ENCODE measurements around the gene MLLT6.

Gene MLLT6

GRCh38 chr17:38738007-38738662 is 33.1 kb downstream of the MLLT6 start:
- H3K4me3 ChIP-seq (ENCODE audit: low read depth, low read length): no peak overlapping the region
- no peak for TF ChIP-seq CTCF (IDR thresholded peaks at IDR 0.05; ENCODE audit: insufficient read depth, low read length, missing control alignments)
- ChIA-PET CTCF (interaction anchor here (0.8 to 5.5 kb wide), 5 partner anchors 8 to 61 kb away, joined by 3 to 84 read pairs (median 11); partner anchors contain the start of genes EPOP and PCGF2), POLR2A (interaction anchor here (1.3 kb wide), 1 partner anchor 13 kb away, joined by 3 read pairs; no protein-coding TSS in a partner anchor)
- DNase-seq (ENCODE audit: low read depth, low spot score): no peak

- CTCF ChIA-PET: interaction anchor here (0.8 kb wide), 1 partner anchor 10 kb away, joined by 3 read pairs; no protein-coding TSS in a partner anchor
- DNase-seq (ENCODE audit: low read depth, low spot score): no peak
- TF ChIP-seq CTCF (IDR thresholded peaks at IDR 0.05; ENCODE audit: insufficient read depth, low read length, missing control alignments): no peak
Observed at GRCh38 chr17:38738686-38739085, 33.6 kb downstream of the MLLT6 start.

DNA sequence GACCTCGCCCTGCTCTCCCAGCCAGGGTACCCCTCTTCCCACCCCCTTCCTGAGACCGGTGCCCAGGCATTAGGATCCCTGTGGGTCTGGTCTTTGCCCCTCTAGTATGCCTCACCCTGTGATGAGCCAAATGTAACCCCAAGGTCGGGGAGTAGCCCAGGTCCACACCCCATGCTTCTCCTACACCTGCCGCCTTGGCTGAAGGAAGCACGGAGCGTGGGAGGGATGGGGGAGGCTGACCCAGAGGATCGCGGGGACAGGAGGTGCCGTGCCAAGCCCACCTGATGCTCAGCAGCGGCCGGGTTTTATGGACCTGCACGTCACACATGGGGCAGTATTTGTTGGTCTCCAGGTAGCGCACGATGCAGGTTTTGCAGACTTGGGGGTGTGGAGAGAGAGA is 34.2 kb downstream of the MLLT6 start:
- H3K4me3 ChIP-seq (ENCODE audit: low read depth, low read length): no peak overlapping the region
- POLR2A ChIA-PET: interaction anchor here (1.3 kb wide), 1 partner anchor 14 kb away, joined by 3 read pairs; no protein-coding TSS in a partner anchor
- CTCF ChIA-PET: interaction anchor here (0.8 to 0.9 kb wide), 2 partner anchors 10 to 63 kb away, joined by 3 read pairs; no protein-coding TSS in a partner anchor
- no peak for TF ChIP-seq CTCF (IDR thresholded peaks at IDR 0.05; ENCODE audit: insufficient read depth, low read length, missing control alignments)
- DNase-seq (ENCODE audit: low read depth, low spot score): no peak

More at GRCh38 chr17:38738686-38739085, 33.6 kb downstream of the MLLT6 start:
- POLR2A ChIA-PET: interaction anchor here (1.3 kb wide), 1 partner anchor 14 kb away, joined by 3 read pairs; no protein-coding TSS in a partner anchor
- H3K4me3 ChIP-seq (ENCODE audit: low read depth, low read length): no peak overlapping the region

- CTCF ChIA-PET: interaction anchor here (0.6 to 1.1 kb wide), 3 partner anchors 9 to 77 kb away, joined by 3 read pairs; no protein-coding TSS in a partner anchor
- no peak overlapping the region for H3K4me3 ChIP-seq (ENCODE audit: low read depth, low read length)
- DNase-seq (ENCODE audit: low read depth, low spot score): no peak
- TF ChIP-seq CTCF (IDR thresholded peaks at IDR 0.05; ENCODE audit: insufficient read depth, low read length, missing control alignments): no peak
- POLR2A ChIA-PET: no interaction called here
Observed at GRCh38 chr17:38740044-38740443, 35.0 kb downstream of the MLLT6 start.

DNA sequence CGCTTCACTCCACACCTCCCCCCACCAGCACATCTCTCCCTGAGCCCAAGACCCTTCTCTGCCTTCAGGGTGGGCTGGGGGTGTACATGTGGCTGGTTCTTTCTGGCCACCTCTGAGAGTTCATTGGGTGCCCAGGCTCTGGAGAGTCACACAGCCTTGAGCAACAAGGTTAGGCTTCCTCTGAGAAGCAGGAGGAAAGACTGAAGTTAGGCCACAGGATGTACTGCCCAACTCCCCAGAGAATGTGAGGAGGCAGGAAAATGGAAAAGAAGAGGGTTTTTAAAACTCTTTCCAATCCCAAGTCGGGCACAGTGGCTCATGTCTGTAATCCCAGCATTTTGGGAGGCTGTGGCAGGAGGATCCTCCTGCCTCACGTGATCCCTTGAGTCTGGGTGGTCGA is 35.7 kb downstream of the MLLT6 start:
- no peak for TF ChIP-seq CTCF (IDR thresholded peaks at IDR 0.05; ENCODE audit: insufficient read depth, low read length, missing control alignments)
- no peak for DNase-seq (ENCODE audit: low read depth, low spot score)
- no peak overlapping the region for H3K4me3 ChIP-seq (ENCODE audit: low read depth, low read length)
- POLR2A ChIA-PET: no interaction called here
- CTCF ChIA-PET: interaction anchor here (1.1 kb wide), 1 partner anchor 10 kb away, joined by 3 read pairs; no protein-coding TSS in a partner anchor

- ChIA-PET POLR2A (no interaction called here), CTCF (interaction anchor here (0.8 to 1.1 kb wide), 2 partner anchors 9 to 54 kb away, joined by 3 read pairs; no protein-coding TSS in a partner anchor)
- TF ChIP-seq CTCF (IDR thresholded peaks at IDR 0.05; ENCODE audit: insufficient read depth, low read length, missing control alignments): no peak
- DNase-seq (ENCODE audit: low read depth, low spot score): no peak
- H3K4me3 ChIP-seq (ENCODE audit: low read depth, low read length): no peak overlapping the region
Observed at GRCh38 chr17:38741461-38741860, 36.4 kb downstream of the MLLT6 start.

All from AG04449 (cell line).